GM18870 (cell line): ENCODE measurements around the gene SRP19.
A peak's percentile ranks its signal among the peaks of the same experiment; 100 is the strongest.
"Not testable (repeated sequence)": the region's sequence is repeated elsewhere in the genome, so short reads cannot be mapped to it uniquely, and the experiment has no call there.

ENCODE experiments used
- ATAC-seq: cut with Tn5 transposase; IDR thresholded peaks from one replicate; pipeline ENCODE4 v1.9.1; 2021; ENCODE audit warnings: moderate library complexity; ENCODE audit not compliant: unreplicated experiment

The SRP19 gene

DNA sequence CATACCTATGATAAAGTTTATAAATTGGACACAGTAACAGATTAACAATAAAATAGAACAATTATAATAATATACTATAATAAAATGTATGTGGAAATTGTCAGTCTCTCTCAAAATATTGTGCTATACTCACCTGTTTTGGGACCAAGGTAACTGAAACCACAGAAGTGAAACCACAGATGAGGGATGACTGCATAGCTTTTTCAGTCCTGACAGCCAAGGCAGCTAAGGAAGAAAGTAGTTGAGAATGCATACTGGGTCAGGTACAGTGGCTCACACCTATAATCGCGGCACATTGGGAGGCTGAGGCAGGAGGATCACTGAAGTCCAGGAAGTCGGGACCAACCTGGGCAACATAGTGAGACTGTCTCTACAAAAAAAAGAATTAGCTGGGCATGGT is 8.9 kb downstream of the SRP19 start:
- ATAC-seq, result peak; percentile 61

DNA sequence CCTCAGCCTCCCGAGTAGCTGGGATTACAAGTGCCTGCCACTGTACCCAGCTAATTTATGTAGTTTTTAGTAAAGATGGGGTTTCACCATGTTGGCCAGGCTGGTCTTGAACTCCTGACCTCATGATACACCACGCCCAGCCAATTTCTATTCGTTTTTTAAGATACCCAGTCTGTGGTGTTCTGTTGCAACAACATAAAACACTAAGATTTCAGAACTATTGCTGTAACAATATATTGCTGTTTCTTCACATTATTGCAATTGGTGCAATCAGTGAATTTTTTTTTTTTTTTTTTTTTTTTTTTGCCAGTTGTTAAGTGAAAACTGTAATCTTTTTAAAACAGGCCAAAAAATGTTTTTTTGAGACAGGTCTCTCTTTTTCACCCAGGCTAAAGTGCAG is 9.9 kb downstream of the SRP19 start:
- no peak for ATAC-seq

DNA sequence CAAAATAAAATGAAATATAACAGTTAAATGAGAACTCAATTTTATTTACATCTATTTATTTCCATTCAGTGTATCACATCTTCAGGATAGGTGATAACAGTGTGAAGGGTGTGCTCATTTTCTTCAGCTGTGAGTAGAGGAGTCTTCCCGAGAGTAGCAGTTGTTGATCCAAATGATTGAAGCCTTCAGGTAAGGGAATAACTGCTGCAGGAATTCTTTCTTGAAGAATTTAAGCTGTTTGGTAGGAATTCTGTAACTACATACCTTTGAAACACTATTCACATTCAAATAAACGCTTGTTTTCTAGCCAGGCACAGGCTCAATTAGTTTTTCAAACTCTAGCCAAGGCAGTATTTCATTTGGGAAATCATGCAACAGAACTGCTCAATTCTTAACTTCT is 15.3 kb downstream of the SRP19 start:
- ATAC-seq, result no peak

DNA sequence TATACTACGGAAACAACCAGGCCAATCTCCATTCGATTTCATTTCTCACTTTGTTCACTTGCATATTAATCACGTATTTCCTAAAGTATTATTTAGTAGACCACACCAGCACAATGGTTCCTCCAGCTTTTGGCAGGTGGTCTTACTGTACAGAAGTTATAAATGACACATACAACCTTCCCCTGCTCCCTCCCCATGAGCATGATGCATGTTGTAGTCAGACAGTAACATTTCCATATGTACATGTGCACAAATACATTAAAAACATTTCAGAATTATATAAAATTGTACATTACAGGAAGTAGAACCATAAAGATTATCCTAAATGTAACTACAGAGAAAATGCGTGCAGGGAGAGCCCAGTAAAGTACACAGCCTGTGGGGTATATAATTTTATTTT is 17.0 kb downstream of the SRP19 start:
- ATAC-seq, result no peak

DNA sequence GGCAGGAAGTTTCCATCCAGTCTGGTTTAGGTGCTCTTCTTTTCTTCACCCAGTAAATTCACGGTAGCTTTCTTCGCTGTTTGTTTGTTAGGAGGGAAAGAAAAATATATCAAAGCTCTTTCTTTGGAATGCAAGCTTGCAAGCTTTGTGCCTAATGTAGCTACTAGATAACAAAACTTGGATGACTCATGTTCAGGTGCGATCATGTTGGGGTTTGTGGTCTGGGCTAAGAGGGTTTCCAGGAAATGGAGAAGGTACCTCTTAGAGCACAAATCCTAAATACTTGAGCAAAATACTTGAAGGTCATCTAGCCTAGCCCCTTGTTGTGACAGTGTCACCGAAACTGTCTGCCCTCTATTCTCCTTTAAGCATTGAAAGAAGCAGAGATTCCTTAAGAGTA is 17.7 kb downstream of the SRP19 start:
- ATAC-seq, result peak; percentile 61

DNA sequence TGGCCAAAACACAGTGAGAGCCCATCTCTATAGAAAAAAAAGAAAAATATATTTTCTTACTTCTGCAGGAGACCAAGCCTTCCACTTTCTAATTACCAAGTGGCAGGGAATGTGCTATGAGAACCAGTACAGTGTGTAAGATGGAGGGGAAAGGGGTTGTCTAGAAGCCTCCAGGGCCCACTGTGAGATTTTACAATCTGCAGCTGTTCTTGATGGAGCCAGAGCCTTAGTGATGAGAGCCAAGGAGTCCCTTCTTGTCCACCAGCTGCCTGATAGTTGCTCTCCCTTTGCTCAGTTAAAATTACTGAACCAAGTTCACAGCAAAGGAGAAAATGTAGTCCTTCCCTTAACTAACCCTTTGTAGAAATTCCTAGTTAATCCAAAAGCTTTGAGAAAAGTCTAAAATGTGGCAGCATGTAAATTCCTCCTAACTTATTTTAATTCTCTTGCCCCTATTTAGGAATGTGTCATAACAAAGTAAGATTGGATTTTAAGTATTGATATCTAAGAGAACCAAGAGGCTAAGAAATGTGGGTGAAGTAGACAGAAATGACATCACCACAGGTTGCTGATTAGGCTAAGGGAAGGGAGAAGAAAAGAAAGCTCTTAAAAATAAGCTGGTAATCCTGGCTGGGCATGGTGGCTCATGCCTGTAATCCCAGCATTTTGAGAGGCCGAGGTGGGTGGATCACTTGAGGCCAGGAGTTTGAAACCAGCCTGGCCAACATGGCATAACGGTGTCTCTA is 19.3 kb downstream of the SRP19 start:
- no peak for ATAC-seq

DNA sequence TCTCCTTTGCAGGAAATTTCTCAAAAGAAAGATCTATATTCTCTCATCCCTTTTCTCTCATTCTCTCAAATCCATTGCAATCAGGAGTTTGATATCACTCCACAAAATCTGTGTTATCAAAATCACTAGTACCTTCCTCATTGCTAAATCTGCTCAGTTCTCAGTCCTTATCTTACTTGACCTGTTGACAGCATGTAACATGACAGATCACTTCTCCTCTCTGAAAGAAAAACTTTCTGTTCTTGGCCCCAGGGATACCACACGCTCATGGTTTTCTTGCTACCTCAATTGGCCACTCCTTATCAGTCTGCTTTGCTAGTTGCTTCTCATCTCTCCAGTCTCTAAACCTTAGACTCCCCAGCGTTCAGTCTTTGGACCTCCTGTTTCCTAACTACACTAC is 22.1 kb downstream of the SRP19 start:
- no peak for ATAC-seq

DNA sequence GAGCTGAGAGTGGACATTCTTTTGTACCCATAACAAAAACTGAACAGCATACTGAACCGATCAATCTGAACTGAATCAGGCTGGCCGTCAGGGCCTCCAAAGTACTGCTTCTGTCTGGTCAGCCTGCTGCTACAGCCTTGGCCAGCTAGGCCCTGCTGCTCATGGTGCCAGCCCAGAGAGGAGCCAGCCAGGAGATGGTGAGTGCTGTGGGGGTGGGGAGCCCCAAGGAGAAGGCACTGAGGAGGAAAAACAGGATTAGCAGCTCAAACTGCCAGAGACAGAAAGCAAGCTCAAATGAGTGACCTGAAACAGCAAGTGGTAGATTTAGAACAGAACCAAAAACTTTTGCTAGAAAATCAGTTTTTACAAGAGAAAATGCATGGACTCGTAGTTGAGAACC is 23.9 kb downstream of the SRP19 start:
- ATAC-seq, result no peak

DNA sequence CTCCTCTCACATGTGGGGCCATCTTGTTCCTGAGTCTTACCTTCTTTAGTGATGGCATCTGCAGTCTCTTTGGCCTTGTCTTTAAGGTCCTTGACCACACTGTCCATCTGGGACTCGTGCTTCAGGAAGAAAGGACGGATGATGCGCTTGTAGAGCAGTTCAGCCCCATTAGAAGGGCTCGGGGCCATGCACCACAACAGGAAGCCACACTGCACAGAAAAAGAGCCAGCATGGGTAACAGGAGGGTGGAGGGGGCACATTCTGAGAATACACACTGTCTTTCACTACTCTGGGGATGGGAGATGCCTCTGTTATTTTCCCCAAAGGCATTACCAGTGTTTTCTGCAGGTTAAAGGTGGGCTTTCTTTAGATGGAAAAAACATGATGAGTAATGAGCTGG is 25.9 kb downstream of the SRP19 start:
- no peak for ATAC-seq

DNA sequence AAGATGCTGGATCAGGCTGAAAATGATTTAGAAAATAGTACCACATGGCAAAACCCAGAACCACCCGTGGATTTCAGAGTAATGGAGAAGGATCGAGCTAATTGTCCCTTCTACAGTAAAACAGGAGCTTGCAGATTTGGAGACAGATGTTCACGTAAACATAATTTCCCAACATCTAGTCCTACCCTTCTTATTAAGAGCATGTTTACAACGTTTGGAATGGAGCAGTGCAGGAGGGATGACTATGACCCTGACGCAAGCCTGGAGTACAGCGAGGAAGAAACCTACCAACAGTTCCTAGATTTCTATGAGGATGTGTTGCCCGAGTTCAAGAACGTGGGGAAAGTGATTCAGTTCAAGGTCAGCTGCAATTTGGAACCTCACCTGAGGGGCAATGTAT is 31.0 kb downstream of the SRP19 start:
- not testable (repeated sequence) for ATAC-seq

DNA sequence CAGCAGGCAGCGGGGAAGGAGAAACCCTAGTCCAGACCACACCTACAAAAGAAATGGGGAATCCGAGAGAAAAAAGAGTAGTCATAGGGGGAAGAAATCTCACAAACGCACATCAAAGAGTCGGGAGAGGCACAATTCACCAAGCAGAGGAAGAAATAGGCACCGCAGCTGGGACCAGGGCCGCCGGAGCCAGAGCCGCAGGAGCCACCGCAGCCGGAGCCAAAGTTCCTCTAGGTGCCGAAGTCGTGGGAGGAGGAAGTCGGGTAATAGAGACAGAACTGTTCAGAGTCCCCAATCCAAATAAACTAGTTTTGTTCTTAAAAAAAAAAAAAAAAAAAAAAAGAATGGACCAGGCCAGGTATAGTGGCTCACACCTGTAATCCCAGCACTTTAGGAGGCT is 31.7 kb downstream of the SRP19 start:
- no peak for ATAC-seq

DNA sequence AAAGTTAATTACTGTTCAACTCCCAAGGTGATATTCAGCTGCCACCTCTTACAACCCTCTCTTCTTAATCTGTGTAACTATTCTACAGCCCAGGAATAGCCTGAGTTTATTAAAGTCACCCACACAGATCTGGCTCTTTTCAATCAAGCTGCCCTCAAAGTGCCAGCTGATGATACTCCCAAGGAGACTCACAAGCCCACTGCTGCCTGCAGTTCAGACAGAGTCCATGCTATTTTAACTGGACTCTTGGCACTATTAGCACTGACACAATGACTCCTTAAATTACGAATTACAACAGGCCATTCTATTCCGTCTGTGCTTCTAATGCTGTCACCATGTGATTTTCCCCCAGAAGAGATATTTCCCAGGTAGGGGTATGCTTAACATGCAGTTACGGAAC is 34.6 kb downstream of the SRP19 start:
- ATAC-seq, result no peak

DNA sequence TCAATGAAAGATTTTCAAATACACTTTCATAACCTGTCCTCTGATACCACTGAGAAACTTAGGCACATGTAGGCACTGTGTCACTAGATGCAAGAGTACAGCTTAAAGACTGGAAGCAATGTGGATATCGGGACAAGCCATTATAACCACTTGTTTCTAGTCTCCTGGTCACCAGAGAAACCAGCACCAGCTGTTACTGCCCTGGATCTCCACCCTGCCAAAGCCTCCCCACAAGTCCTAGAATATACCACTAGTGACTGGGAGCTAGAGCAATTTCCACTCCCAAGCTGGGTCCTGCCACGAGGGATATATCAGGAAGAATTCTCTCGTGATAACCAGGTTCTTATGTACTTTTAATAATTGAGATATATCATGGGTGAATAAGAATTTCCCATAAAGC is 41.5 kb downstream of the SRP19 start:
- ATAC-seq, result no peak

DNA sequence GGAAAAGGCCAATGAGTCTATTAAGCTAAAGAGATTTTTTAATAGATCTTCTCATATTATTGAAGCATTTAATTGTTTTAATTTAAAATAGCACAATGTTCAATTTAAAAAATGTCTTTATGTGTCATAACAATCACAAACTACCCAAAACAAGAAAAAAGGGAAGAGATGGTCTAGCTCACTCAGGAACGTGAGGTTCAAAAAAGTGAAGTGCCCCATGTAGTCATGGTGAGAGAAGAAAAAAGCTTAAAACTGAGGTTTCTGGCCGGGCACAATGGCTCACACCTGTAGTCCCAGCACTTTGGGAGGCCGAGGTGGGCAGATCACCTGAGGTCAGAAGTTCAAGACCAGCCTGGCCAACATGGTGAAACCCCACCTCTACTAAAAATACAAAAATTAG is 43.9 kb downstream of the SRP19 start:
- ATAC-seq, result not testable (repeated sequence)

DNA sequence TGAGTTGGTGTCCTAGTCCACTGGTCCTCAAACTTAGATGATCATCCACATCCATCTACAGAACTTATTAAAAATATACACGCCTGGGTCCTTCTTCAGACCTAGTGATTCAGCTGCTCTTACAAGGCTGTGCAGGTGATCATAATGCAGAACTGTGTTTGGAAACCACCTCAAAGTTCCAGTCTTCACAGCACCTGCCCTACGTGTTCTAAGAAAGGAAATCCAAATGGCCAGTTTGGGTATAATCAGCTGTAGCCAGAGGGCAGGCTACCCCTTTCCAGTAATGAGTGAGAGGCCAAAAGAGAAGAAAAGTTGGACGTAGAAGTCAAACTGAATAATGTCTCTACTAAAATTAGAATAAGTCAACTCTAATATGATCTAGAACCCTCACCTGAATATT is 45.5 kb downstream of the SRP19 start:
- ATAC-seq, result no peak

DNA sequence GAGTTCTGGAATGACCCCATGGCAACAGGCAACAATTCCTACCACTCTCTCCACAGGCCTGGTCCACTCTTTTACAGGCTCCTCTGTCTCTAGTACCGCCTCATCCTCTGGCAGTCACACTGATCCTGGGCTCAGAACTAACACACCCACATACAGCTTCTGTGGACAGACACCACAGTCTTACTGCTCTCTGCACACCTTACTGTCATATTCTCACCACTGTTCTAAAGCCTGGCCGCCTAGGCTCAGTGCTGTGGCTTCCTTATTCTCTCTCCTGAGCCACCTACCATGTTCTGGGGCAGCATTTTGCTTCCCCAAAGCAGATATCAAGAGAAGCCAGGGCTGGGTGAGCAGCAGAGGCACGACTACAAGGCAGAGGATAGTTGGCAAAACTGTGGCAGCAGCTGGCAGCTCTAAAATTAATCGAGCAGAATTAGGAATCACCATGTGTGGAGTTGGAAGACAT is 46.1 kb downstream of the SRP19 start:
- ATAC-seq, result no peak

DNA sequence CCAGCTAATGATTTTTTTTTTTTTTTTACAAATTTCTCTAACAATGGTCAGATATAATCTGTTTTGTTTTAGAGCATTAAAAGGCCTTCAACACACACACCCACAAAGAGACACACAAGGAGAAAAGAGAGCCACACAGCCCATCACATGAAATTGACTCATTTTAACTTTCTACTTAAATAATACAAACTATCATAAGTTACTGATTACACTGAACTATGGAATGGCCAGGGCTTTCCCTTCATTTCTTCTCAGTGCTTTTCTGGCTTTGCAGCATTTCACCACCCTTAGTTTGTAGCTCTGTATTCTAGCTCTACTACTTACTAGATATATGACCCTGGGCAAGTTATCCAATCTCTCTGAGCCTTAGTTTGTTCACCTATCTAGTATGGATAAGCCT is 47.8 kb downstream of the SRP19 start:
- ATAC-seq, result no peak

DNA sequence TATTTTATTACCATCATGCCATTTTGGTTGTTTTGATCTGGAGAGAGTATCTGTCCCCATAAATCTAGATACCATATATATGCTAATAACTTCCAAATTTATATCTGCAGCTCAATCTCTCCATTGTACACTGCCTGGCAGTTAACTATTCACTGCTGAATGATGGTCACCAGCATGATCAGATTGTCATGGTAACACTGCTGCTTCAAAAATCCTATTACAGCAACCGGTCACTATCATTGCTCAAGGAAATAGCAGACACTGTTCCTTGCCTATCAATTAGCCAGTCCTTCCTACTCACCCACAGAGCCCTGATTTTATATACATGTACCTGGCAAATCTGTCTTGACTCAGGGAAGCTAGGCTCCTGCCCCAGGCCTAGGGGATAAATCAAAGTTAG is 49.4 kb downstream of the SRP19 start:
- ATAC-seq, result no peak

DNA sequence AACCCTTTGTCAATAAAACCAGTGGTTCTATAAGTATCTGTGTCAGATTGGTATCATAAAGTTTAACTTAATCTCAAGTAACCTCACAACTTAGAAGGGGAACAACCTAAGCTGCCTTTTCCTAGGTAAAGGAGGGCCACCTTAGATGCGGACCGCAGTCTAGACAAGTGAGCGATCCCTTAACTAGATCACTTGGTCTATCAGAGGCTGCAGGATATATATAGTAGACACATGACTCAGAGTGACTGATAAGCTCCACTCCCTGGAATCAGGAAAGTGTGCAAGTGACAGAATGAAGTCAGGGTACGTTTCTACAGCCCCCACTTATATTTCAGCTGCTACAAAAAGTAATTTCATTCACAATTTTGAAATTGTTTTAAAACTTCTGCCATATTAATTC is 53.5 kb downstream of the SRP19 start:
- ATAC-seq, result no peak

DNA sequence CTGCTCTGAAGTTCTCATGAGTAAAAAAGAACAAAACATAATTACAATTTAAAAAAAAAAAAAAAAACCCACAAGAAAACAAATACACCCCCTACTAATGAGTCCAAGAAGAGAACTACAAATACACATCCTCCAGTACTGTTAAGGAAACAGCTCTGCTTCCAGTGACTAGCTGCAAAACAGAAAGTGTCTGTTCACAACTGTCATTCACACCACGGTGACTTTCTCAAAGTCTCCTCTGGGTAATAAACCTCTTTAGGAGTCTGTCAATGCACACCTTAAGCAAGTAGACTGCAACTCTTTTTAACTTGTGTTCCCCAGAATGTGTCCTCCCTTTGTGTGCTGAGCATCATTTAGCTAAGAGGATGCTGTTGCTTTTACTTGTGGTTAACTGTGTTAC is 54.7 kb downstream of the SRP19 start:
- ATAC-seq, result no peak

DNA sequence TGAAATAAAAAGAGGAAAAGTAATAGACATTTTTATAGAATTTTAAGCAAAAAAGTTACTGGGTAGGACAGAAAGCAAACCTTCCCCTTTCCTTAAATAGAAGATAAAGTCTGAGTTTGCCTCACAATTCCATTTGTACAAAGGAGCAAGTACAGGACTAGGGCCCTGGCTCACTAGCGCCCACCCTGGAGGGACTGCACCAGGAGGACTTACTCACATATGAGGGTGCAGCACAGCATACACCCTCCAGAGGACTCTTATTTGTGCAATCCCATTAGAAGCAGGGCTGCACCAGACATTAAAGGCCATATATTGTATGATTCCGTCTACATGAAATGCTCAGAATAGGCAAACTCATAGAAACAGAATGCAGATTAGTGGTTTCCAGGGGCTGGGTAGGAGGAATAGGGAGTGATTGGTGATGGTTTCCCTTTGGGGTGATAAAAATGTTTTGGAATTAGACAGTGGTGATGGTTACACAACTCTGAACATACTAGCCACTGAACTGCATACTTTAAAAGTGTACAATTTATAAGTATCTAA is 56.4 kb downstream of the SRP19 start:
- no peak for ATAC-seq

DNA sequence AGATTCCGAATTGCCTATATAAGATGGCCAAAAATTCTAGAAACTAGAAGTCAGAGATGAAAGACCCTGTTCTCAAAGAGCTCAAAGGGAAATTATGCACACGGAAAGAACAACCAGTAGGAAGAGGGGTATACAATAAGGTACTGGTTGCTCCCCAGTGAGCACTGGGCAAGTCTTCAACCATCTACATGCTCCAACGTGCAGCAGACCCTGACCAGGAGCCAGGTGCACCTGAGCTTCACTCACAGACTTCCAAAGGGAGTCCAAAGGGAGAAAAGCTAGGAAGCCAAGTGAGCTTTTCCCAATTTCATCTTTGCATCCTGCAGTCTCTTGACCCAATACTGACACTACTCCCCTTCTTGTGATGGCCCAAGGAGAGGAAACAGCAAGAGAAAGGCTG is 57.0 kb downstream of the SRP19 start:
- no peak for ATAC-seq

DNA sequence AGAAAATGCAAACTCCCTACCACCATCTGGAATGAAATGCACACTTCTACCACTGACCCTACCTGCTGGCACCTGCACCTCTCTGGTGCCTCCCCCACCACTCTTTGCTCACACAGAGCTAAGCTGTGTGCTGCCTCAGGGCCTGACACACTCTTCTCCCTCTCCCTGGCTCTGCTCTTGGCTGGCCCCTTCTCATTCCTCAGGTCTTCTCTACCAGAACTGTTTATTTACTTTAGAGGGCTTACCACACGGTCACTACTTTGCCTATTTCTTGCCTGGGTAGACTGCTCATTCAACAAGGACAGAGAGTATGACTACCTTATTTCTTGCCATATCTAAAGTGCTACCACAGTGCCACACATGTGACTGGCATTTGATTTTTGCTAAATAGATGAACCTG is 57.6 kb downstream of the SRP19 start:
- no peak for ATAC-seq
